Stimulated activated naive CD8-positive, alpha-beta T cell treated with anti-CD3 and anti-CD28 coated beads, Interleukin-15, Interleukin-2, amounts not matched to agents 100 ng/mL and 50 ng/mL, for 24 hours (primary cell): ENCODE results near the gene OR5B3.
"Not testable (repeated sequence)": the region's sequence is repeated elsewhere in the genome, so short reads cannot be mapped to it uniquely, and the experiment has no call there.

ENCODE experiments used
- H3K27ac Mint-ChIP-seq: one replicate; pipeline ENCODE4 v1.8.0; 2021; ENCODE audit warnings: mild to moderate bottlenecking, mixed read lengths
- H3K27me3 Mint-ChIP-seq: one replicate; pipeline ENCODE4 v1.8.0; 2021; ENCODE audit warnings: mixed read lengths
- H3K36me3 Mint-ChIP-seq: one replicate; pipeline ENCODE4 v1.8.0; 2021; ENCODE audit warnings: low read depth, mixed read lengths
- H3K4me1 Mint-ChIP-seq: one replicate; pipeline ENCODE4 v1.8.0; 2021; ENCODE audit warnings: low read depth, mixed read lengths
- H3K4me3 Mint-ChIP-seq: one replicate; pipeline ENCODE4 v1.8.0; 2021; ENCODE audit warnings: mild to moderate bottlenecking, mixed read lengths
- H3K9me3 Mint-ChIP-seq: one replicate; pipeline ENCODE4 v1.8.0; 2021; ENCODE audit warnings: mixed read lengths

OR5B3 gene

DNA sequence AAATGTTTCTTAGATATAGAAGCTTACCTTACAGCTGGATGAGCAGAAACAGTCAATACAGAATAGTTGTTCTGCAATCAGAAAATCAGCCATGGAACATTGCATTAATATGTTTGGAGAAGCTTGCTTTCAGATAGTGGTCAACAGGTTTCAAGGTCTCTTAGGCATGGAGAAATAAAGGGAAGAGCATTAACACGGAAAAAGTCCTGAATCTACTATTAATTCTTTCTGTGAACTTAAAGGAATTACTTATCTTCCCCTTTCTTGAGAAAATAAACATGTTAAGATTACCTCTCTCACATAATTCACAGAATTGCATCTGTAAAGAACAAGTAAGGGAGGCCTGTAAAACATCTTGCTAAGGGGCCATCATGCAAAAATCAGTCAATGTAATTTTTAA is at the start of gene OR5B3:
OR5B3 (minus strand) TSS at position 101 of the 400 bp plus-strand sequence. CDS start 3,465 bp downstream, outside the sequence.
- Mint-ChIP-seq H3K27ac (no peak within 1 kb of the TSS), H3K9me3 (peaks cover 35% of the 10 kb centered on the region), H3K4me1 (no peaks in the 10 kb centered on the region), H3K27me3 (peaks cover 5% of the 10 kb centered on the region), H3K4me3 (no peak within 1 kb of the TSS), H3K36me3 (peaks cover 2% of the 10 kb centered on the region)

DNA sequence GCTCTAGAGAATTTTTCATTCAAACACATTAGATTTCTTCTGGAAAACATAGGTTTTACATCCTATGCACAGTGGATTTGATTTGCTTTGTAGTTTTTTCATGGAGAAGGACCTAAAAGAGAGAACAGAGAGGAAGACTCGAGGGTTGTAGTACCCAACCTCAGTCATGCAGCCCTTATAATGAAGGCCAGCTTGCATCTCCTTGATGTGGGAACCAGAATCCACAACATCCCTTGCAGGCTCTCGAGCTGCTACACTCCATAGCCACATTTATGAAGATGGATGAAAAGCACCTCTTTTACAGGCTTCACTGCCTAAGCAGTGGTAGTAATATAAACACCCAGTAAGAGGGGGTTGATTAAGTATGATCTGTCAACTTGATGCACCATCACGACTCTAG is 44.9 kb upstream of the OR5B3 start:
- Mint-ChIP-seq H3K4me3 (no peak overlapping the region), H3K27ac (no peak overlapping the region), H3K9me3 (peaks cover 14% of the 10 kb centered on the region), H3K27me3 (peaks cover 13% of the 10 kb centered on the region), H3K4me1 (peaks cover 5% of the 10 kb centered on the region), H3K36me3 (no peaks in the 10 kb centered on the region)

DNA sequence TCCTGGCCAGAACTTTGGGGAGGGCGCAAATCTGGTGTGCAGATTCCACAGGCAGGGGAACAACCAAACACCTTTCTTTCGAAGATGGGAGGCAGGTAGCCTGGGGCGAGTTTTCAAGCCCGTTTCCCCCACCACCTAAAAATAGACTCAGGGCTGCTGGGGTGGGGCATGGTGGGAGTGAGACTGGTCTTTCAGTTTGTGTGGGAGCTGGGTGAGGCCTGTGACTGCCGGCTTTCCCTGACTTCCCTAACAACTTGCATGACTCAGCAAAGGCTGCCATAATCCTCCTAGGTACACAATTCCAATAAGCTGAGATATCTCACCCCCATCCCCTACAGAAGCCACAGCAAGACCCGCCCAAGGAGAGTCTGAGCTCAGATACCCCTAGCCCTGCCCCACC is 39.6 kb upstream of the OR5B3 start:
- Mint-ChIP-seq H3K9me3 (peaks cover 14% of the 10 kb centered on the region), H3K4me3 (no peak overlapping the region), H3K36me3 (no peaks in the 10 kb centered on the region), H3K27me3 (peaks cover 13% of the 10 kb centered on the region), H3K27ac (no peak overlapping the region), H3K4me1 (no peaks in the 10 kb centered on the region)

DNA sequence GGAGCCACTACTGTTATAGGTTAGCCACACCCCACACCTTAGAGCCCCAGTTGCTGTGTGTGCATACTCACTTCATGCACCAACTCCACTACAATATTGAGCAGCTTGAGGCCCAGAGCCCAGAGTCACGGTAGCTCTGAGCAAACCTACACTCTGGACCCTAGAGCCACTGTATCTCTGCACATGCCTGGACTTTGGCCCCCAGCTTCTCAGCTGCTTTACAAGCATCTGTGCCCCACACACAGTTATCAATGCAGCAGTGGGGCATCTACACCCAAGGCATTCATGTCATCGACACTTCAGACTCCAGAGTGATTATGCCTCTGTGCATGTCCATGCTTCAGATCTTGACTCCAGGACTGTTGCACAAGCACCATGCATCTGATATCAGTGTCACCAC is 37.6 kb upstream of the OR5B3 start:
- Mint-ChIP-seq H3K27me3 (peaks cover 10% of the 10 kb centered on the region), H3K36me3 (no peaks in the 10 kb centered on the region), H3K4me3 (no peak overlapping the region), H3K9me3 (peaks cover 11% of the 10 kb centered on the region), H3K4me1 (no peaks in the 10 kb centered on the region), H3K27ac (no peak overlapping the region)

DNA sequence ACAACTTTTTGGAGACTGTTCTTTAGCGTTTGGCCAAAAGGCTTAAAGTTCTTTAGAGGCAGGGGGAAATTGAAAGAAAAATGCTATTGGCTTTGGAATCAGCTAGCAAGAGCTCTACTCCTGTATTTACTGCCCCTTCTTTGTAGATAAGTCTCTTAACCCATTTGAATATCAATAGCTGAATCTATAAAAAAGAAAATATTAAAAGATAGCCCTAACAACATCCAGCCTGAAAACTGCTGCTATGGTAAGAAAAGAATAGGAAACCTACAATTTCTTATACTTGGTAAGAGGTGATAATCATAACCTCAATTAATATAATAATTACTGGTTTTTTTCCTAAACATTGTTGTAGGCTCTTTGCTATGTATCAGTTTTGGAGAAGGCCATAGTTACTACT is 35.5 kb upstream of the OR5B3 start, which contains the start of gene OR5B12:
OR5B12 (minus strand) TSS at position 101 of the 400 bp plus-strand sequence. CDS start 2,085 bp downstream, outside the sequence.
- no peaks in the 10 kb centered on the region for H3K4me1 Mint-ChIP-seq
- no peak within 1 kb of the TSS for H3K27ac Mint-ChIP-seq
- peaks cover 7% of the 10 kb centered on the region for H3K27me3 Mint-ChIP-seq
- peaks cover 16% of the 10 kb centered on the region for H3K9me3 Mint-ChIP-seq
- H3K4me3 Mint-ChIP-seq = no peak within 1 kb of the TSS
- H3K36me3 Mint-ChIP-seq = no peaks in the 10 kb centered on the region

DNA sequence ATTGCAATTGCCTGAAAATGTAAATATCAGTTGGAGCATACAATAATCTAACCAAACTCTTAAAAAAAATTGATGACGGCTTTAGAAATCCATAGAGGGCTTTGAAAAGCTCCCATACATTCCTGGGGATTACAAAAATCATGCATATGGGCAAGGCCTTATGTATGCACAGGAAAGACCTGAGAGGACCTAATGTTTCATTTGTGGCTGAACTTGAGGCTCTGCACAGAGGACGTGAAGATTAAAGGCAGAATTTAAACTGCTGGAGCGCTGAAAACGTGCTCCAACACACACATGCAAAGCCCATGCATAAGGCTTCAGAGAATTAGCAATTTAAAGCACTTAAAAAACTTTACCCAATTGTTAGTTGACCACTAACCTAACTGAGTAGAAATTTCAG is 31.8 kb upstream of the OR5B3 start:
- Mint-ChIP-seq H3K4me3 (no peak overlapping the region), H3K27ac (no peak overlapping the region), H3K4me1 (no peaks in the 10 kb centered on the region), H3K36me3 (no peaks in the 10 kb centered on the region), H3K27me3 (peaks cover 4% of the 10 kb centered on the region), H3K9me3 (peaks cover 21% of the 10 kb centered on the region)

DNA sequence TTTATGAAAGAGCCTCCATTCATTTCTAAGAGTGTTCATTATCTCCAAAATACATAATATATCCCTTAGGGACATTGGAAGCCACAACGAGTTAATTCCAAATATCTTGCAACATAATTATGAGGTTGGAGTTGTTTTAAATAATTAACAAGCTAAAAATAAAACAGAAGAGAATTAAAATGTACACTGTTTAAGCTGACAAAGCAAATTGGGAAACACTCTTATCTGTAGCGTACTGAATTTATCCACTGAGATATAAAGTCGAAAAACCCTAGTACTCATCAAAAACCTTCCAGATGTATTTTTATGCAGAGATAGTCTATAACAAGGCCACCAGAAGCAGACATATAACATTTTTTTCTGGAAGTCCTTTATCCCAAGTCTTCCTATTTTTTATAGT is 27.5 kb upstream of the OR5B3 start:
- peaks cover 16% of the 10 kb centered on the region for H3K27me3 Mint-ChIP-seq
- no peaks in the 10 kb centered on the region for H3K36me3 Mint-ChIP-seq
- H3K4me3 Mint-ChIP-seq = no peak overlapping the region
- H3K9me3 Mint-ChIP-seq = peaks cover 28% of the 10 kb centered on the region
- H3K27ac Mint-ChIP-seq = no peak overlapping the region
- no peaks in the 10 kb centered on the region for H3K4me1 Mint-ChIP-seq

DNA sequence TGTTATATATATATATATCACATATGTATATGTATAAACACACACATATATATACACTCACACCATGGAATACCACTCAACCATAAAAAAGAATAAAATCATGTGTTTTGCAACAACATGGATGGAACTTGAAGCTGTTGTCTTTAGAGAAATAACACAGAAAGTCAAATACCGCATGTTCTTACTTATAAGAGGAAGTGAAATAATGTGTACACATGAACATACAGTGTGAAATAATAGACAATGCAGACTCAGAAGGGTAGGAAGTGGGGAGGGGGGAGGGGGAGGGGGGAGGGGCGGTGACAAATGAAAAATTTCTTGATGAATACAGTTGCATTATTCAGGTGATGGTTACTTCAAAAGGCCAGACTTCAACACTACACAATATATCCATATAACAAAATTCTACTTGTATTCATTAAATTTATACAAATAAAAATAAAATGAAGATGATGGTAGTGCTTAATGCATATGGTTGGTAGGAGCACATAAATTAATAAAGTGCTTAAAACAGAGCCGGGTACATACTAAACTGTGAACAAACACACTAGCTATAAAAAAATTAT is 27.0 kb upstream of the OR5B3 start:
- H3K36me3 Mint-ChIP-seq = peaks cover 3% of the 10 kb centered on the region
- H3K4me1 Mint-ChIP-seq = no peaks in the 10 kb centered on the region
- H3K27me3 Mint-ChIP-seq = peaks cover 20% of the 10 kb centered on the region
- H3K27ac Mint-ChIP-seq = no peak overlapping the region
- peaks cover 32% of the 10 kb centered on the region for H3K9me3 Mint-ChIP-seq
- H3K4me3 Mint-ChIP-seq = no peak overlapping the region

DNA sequence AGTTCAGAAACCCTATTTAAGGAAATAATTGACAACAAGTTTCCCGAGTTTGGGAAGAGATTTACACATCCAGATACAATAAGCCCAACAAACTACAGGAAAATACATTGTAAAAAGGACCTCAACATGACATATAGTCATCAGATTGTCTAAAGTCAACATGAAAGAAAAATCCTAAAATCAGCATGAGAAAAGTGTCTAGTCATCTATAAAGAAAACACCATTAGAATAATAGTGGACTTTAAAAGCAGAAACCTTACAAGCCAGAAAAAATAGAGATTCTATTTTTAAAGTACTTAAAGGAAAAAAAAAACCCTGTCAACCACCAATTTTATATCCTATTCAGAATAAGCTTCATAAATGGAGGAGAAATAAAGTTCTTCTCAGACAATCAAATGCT is 22.6 kb upstream of the OR5B3 start:
- Mint-ChIP-seq H3K4me1 (no peaks in the 10 kb centered on the region), H3K4me3 (no peak overlapping the region), H3K9me3 (peaks cover 19% of the 10 kb centered on the region), H3K27me3 (peaks cover 32% of the 10 kb centered on the region), H3K36me3 (peaks cover 4% of the 10 kb centered on the region), H3K27ac (no peak overlapping the region)

DNA sequence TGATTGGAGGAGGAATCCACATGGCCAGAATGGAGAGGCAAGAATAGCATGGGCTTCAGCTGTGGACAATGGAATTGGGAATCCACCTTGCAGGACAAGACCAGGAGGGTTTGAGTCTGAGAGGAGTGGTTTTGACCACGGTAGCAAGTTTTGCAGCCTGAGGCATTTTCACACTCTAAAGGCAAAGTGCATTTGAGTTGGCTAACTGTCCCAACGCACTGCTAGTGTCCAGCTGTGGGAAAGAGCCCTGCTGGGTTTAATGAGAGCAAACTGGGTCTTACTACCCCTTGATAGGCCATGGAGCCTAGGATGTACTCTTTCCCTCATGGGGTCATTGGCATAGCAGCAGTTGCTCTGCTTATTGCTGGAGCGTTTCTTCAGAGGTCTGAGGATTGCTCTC is 21.3 kb upstream of the OR5B3 start, which contains the start of gene OR5B2:
OR5B2 (minus strand) TSS at position 101 of the 400 bp plus-strand sequence. CDS start 4,860 bp downstream, outside the sequence.
- no peak within 1 kb of the TSS for H3K4me3 Mint-ChIP-seq
- H3K9me3 Mint-ChIP-seq = peaks cover 19% of the 10 kb centered on the region
- peaks cover 32% of the 10 kb centered on the region for H3K27me3 Mint-ChIP-seq
- H3K27ac Mint-ChIP-seq = no peak within 1 kb of the TSS
- peaks cover 4% of the 10 kb centered on the region for H3K36me3 Mint-ChIP-seq
- no peaks in the 10 kb centered on the region for H3K4me1 Mint-ChIP-seq

DNA sequence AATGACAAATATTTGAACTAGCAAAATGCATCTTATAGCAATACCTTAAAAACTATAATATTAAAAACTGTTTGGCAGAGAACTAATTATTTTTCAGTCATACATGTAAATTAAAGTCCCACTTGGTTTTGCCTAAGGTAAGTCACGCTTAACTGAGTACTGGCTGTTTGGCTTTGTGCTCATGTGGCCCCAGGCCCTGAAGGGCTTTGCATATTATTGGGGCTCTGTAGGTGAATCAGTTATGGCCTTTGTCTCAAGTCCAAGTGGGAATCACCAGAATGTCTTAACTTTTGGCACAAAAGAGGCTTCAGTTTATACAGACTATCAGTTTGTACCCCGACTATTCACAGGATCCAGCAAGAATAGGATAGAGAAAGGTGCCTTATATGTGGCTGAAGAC is 7.1 kb downstream of the OR5B3 start:
- not testable (repeated sequence) for H3K27me3 Mint-ChIP-seq, H3K9me3 Mint-ChIP-seq

DNA sequence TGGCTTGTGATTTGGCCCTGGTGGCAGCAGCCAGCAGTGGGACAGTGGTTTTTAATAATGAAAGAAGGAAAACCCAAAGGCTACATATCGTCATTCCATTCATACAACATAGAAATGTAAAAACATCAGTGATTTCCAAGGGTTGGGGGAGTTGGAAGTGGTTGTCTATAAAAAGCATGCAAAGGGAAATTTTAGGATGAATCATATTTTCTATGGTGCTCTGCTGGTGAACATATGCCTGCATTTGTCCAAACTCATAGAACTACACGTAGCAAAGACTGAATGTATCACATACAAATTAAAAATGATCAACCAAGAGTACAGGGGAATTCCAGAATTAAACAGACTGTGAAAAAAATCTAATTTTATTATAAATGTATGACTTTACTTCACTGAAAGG is 11.1 kb downstream of the OR5B3 start:
- no peak overlapping the region for H3K4me3 Mint-ChIP-seq
- H3K9me3 Mint-ChIP-seq = peaks cover 17% of the 10 kb centered on the region
- no peaks in the 10 kb centered on the region for H3K27me3 Mint-ChIP-seq
- H3K4me1 Mint-ChIP-seq = peaks cover 3% of the 10 kb centered on the region
- no peaks in the 10 kb centered on the region for H3K36me3 Mint-ChIP-seq
- H3K27ac Mint-ChIP-seq = peak overlapping the region; percentile 24

More for the DNA sequence above, 7.1 kb downstream of the OR5B3 start:
- not testable (repeated sequence) for H3K4me1 Mint-ChIP-seq, H3K4me3 Mint-ChIP-seq, H3K36me3 Mint-ChIP-seq, H3K27ac Mint-ChIP-seq

DNA sequence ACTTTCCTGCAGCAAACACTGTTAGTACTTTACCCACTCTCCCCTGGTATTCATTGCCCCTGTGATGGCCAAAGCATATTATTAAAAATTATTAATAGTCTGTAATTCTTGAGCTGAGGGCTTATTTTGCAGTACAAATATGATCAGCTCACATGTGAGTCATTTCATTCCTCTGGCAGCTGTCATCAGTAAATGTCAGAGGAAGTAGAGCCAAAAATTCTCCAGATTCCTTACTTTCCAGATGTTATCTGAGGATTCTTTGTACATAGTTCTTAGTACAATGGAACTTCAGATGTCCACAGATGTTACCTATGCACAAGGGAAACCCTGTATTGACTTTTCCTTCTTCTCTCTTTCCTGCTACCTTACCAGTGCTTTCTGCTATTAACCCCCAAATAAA is 12.5 kb downstream of the OR5B3 start:
- H3K27ac Mint-ChIP-seq = no peak overlapping the region
- peaks cover 17% of the 10 kb centered on the region for H3K9me3 Mint-ChIP-seq
- H3K36me3 Mint-ChIP-seq = no peaks in the 10 kb centered on the region
- no peak overlapping the region for H3K4me3 Mint-ChIP-seq
- H3K27me3 Mint-ChIP-seq = peaks cover 5% of the 10 kb centered on the region
- peaks cover 3% of the 10 kb centered on the region for H3K4me1 Mint-ChIP-seq

DNA sequence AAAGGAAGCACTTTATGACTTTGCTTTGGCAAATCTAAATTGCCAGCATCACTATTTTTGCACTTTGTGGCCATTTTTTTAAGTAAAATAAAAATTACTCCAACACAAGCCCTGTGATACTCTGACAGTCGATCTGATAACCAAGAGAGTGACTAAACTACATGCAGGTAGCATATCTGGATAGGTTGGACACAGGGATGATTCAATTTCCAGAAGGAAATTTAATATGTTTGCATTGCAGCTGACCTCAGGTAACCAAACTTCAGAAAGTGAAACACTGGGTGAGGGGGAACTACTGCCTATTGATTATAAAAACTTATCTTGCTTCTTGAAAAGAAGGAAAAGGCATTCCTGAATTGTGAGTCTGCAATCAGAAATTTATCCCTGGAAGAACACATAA is 13.9 kb downstream of the OR5B3 start:
- H3K4me3 Mint-ChIP-seq = no peak overlapping the region
- H3K36me3 Mint-ChIP-seq = no peaks in the 10 kb centered on the region
- H3K27me3 Mint-ChIP-seq = peaks cover 5% of the 10 kb centered on the region
- no peak overlapping the region for H3K27ac Mint-ChIP-seq
- H3K4me1 Mint-ChIP-seq = peaks cover 3% of the 10 kb centered on the region
- peaks cover 17% of the 10 kb centered on the region for H3K9me3 Mint-ChIP-seq

DNA sequence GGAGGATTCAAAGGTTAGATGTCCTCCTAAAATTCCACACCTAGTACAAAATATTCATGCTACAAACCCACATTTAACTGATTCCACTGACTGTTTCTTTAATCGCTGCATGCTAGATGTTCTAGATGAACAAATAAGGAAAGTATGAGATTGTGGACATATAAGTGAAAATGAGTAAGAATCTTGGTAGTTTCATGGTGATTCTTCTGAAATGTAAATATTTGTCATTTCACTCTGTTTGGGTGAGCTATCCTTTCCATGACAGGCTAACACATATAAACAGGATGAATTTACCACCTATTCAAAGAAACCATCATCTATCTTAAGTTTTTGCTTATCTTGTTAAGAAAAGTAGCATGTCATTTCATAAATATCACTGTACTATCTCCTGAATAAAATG is 14.8 kb downstream of the OR5B3 start:
- H3K27ac Mint-ChIP-seq = no peak overlapping the region
- peaks cover 17% of the 10 kb centered on the region for H3K9me3 Mint-ChIP-seq
- peaks cover 3% of the 10 kb centered on the region for H3K4me1 Mint-ChIP-seq
- H3K36me3 Mint-ChIP-seq = no peaks in the 10 kb centered on the region
- peaks cover 5% of the 10 kb centered on the region for H3K27me3 Mint-ChIP-seq
- no peak overlapping the region for H3K4me3 Mint-ChIP-seq

DNA sequence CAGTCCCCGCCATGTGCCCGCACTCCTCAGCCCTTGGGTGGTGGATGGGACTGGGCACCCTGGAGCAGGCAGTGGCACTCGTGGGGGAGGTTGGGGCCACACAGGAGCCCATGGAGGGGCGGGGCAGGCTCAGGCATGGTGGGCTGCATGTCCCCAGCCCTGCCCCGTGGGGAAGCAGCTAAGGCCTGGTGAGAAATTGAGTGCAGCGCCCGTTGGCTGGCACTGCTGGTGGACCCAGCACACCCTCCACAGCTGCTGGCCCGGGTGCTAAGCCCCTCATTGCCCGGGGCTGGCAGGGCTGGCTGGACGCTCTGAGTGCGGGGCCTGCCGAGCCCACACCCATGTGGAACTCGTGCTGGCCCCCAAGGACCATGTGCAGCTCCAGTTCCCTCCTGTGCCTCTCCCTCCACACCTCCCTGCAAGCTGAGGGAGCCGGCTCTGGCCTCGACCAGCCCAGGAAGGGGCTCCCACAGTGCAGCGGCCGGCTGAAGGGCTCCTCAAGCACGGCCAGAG is 16.1 kb downstream of the OR5B3 start:
- Mint-ChIP-seq H3K27ac (no peak overlapping the region), H3K36me3 (no peaks in the 10 kb centered on the region), H3K4me3 (no peak overlapping the region), H3K27me3 (peaks cover 5% of the 10 kb centered on the region), H3K4me1 (peaks cover 3% of the 10 kb centered on the region), H3K9me3 (peaks cover 13% of the 10 kb centered on the region)
